HG03442 (cell line): ENCODE data around the gene WWOX.

Experiments
- ATAC-seq: cut with Tn5 transposase; IDR thresholded peaks from one replicate; pipeline ENCODE4 v1.9.1; 2021; ENCODE audit warnings: mild to moderate bottlenecking, moderate library complexity; ENCODE audit not compliant: unreplicated experiment

Gene WWOX

DNA sequence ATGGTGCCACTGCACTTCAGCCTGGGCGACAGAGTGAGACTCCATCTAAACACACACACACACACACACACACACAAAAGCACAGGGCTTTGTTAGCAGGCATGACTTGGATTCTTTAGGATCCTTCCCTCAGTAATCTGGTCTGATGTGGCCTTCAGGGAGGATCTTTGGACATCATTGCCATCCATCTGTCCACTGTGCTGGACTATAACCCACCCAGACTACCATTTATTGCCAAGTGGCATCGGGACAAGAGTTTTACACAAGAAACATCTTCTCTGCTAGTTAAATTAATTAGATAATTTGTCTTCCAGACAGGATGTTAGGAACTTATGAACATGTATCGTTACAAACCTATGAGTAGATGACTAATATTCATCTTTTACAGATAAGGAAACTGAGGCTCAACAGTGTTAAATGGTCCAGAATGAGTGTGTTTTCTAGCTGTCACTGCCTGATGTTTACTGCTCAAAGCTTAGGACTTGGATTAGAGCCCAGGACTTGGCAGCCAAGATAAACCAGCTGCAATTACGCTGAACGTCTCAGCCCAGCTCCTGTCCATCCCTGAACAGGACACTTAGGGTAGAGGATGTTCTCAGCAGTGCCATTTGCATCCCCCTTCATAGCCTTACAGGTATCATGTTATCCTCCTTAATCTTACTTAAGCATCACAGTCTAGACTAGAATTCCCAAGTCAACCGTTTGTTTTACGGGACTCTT is 285.8 kb downstream of the WWOX start:
- no peak for ATAC-seq

DNA sequence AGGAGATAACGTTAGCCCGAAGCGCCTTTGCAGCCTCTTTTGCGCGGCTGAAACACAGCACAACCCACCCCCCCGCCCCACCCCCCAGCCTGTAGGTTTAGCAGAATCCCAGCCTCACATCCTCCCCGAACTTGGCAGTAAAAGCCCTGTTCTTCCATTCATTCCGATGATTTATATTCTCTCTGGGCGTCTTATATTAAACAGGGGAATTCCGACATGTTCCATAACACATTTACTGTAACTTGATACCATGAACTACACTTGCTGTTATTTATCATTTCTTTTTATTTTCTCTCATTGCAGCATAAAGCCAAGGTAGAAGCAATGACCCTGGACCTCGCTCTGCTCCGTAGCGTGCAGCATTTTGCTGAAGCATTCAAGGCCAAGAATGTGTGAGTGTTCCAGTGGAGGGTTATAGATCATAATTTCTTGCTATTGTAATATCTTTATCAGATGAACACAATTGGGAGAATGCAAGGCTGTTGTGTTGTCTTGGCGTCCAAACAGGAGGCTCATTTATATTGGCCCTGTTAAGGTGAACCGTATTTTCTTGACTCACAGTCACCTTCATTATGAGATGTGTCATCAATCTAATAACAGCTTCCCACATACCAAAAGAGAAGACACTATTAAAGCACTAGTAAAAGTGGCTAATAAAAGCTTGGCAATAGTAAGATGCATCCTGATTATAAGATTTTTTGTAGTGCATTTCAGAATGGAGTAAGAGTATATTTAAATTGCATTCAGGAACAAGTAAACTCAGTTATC is 287.3 kb downstream of the WWOX start:
- no peak for ATAC-seq

DNA sequence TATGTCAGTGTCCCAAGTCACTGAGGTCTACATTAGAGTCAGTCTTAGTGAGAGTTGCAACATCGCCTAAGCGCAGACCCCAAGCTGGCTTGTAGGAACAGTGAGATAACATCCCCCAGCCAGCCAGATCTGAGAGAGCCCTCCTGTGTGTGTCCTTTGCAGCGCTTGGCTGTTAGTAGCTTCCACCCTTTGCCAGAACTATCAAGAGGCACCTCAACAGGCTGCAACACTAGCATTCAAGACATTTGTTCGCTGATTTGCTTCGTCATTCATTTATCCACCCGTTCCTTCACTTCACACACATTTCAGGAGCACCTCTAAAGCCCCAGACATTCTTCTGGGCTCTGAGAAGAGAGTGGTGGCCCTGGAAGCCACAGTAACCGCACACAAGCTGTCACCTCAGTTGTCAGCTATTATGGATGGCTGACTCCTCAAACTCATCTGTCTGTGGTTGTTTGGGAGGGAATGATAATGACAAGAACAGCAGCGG is 289.6 kb downstream of the WWOX start:
- no peak for ATAC-seq

DNA sequence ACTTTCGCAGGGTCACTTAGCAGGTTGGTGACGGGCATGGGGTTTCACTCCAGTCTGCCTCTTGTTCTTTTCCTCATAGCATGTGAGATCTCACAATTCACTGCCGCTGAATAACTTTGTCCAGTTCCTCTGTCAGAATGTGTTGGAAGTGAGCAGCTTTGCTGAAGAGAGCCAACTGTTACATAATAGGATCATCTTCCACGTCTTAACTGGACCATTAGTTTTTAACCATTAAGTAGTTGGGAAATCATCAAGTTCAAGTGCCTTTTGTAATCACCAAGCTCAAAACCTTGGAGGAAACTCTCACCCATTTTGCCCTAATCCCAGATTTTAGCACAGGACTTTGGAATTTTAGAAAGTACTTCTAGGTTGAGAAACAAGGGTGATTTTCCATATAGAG is 290.6 kb downstream of the WWOX start:
- no peak for ATAC-seq

DNA sequence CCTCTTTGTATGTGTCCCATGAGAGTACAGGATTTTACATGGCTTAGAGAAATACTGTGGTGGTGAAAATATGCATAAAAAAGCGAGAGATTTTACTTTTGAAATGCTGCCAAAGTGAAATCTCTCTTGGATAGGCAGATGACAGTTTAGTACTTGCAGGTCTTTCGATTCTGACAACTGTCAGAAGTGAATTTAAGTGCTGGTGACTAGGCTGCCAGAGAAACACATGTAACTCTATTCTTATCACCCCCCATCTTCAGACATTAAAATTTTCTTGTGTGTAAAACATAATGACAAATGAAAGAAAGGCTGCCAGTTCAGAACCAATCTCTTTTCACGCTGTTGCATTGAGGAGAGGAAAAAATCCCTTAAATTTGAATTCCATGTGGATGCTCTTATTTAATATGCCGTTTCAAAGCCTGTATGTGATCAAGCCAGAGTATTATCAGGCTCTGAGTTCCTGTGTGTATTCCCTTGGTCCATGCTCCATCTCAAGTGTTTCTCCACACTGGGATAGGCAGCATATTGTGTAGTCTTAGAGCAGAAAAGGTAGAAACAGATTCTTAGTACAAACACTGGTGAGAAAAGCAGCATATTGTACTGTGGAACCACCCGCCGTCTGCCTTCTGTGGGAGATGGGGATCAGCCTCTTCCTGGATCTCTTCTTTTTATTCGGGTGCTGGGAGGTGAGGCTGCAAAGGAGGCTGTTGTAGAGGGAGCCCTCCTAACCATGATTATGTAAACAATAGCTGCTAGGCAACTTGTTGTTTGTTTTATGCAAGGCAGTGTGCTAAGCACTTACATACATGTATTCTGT is 291.3 kb downstream of the WWOX start:
- ATAC-seq = no peak

DNA sequence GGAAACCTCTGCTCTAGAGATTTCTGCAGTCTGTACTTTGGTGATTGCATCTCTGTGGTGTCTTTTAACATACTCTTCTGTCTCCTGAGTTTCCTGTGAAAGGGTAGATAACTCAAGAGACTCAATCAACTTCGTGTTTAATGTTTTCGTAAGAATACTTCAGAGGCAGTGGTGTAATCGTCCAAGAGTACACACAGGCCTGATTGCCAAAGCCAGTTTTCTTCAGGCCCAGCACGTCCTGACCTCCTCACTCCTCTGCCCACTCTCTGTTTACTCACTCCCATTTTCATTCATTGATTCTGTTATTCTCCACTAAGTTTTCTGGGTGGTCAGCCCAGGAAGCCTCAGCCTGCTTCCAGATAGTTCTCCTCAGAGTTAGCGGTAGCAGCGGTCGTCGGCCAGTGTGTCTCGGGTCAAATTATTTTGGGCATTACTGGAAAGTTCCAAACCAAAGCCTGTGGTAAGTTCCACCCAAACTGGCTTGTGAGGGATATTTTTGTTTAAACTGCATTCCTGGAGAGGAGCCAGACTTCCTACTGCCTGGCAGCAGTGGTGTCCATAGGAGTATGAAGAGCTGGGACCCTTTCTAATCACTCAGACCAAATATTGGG is 293.2 kb downstream of the WWOX start:
- ATAC-seq = no peak

DNA sequence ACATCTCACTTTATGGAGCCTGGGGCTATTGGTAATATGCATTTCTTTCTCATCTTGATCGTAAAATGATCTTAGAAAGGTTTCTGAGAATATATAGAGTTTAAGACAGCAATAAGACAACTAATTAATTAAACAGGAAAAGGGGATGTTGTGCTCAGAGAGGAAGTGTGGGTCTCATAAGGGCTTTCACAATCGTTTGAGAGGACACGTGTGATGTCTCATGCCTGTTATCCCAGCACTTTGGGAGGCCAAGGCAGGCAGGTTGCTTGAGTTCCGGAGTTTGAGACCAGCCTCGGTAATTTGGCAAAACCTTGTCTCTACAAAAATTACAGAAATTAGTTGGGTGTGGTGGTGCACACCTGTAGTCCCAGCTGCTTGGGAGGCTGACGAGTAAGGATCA is 295.6 kb downstream of the WWOX start:
- no peak for ATAC-seq

GRCh38 chr16:78396046-78396445 is 296.6 kb downstream of the WWOX start:
- ATAC-seq = no peak

DNA sequence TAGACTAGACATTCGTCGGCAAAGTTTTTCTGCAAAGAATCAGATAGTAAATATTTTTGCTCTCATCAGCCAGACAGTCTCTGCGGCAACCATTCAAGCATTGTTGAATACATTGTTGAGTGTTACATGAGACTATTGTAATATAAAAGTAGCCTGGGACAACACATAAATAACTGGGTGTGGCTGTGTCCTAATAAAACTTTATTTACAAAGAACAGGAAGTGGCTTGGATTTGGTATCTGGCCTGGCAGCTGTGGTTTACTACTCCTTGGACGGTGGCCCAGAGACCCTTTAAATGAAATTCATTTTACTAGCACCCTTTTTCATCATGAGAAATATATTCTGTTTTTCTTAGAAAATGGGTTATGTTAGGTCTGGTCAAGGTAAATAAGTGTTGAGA is 297.2 kb downstream of the WWOX start:
- no peak for ATAC-seq

DNA sequence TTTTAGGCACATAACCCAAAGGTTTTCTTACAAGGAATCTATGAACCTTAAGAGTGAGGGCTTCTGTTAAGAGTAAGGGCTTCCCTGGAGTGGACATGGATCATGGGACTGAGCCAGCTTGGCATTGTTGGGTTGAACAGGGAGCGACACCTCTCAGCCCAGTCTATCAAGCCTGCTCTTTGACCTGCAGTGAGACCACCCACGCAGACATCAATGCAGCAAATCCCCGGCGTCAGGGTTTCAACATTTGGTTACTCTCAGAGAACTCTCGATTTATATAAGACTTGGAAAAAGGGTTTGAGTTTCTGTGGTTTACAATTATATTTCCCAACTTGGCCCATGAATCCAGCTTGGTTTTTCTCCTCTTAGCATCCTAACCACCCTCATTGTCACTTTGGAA is 299.9 kb downstream of the WWOX start:
- ATAC-seq = no peak

DNA sequence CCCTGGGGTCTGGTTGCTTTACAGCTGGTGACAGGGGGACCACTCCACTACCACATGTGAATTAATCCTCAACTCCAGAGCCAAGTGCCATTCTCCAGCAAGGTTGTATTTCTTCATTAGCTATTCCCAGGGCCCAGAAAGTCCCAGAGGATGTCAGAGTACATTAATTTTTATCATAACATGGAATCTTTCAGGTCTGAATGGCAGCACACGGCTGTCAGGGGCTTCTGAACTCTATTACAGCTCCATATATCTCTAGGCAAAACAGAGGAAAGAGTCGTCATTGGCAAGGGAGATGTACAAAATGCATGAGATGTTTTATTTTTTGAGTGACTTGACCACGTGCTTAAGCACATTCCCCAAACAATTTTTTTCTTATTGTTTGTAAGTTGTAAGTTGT is 303.4 kb downstream of the WWOX start:
- no peak for ATAC-seq

GRCh38 chr16:78405040-78405439 is 305.6 kb downstream of the WWOX start:
- no peak for ATAC-seq

DNA sequence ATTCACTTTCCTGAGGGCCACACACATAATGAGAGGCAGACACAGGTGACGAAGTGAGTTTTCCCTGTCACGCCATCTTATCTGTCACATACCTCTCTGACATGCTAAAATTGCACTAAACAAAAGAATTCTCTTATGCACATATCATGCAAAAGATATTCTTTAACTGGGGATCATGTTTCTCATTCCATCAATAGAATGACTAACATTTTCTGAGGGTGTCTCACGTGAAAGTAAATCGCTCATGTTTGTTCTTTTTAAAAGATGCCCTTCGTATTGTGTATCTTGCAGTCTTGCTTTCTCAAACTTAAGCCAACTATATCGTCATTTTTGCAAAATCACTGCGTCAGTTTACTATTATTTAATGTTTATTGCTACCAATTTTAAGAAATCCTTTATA is 306.4 kb downstream of the WWOX start:
- ATAC-seq = no peak

GRCh38 chr16:78407191-78407590 is 307.7 kb downstream of the WWOX start:
- ATAC-seq = no peak

DNA sequence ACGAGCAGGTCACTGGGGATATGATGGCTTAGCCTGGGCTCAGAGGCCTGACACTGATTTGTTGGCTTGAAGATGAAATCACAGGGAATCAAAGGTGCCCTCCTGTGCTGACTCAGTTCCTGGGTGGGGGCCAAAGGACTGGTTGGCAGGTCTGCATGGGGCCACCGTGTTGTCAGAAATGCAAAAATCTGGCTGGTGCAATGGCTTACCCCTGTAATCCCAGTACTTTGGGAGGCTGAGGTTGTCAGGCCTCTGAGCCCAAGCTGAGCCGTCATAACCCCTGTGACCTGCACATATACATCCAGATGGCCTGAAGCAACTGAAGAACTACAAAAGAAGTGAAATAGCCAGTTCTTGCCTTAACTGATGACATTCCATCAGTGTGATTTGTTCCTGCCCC is 314.2 kb downstream of the WWOX start:
- ATAC-seq = no peak

GRCh38 chr16:78415013-78415412 is 315.6 kb downstream of the WWOX start:
- no peak for ATAC-seq

DNA sequence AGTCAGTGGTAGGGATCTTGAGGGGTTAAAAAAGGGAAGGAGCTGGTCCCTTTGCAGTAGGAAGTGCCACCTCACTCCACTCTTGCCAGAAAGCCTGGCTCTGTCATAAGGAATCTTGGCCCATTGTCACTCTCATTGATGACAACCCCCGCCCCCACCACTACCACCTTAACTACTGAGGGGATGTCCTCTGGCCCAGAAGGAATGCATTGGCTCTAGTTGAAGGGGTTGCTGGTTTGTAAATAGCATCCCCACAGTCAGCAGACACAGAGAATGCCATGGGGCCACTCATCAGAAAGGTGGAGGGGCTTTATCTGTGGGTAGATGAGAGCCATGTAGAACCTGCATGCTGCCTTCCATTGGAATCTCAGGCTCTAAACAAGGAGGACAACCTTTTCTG is 316.2 kb downstream of the WWOX start:
- no peak for ATAC-seq

DNA sequence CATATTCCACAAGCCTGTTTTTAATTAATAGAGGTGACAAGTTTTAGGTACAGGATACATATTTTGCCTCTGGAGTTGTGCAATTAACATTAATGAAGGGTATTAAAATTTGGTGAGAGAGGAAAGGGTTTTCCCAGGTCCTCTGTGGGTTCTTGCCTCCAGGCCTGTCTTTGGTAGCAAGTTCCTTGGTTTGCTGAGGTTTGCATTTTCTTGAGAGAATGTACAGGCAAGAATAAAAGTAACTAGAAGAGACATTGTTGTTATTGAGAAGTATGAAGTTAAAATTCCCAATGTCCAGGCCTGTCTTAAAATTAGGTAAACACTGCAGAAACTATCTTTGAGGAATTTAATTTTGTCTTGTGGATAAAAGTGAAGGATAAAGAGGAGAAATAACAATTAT is 316.9 kb downstream of the WWOX start:
- no peak for ATAC-seq

GRCh38 chr16:78421181-78421708 is 321.8 kb downstream of the WWOX start:
- ATAC-seq = no peak

DNA sequence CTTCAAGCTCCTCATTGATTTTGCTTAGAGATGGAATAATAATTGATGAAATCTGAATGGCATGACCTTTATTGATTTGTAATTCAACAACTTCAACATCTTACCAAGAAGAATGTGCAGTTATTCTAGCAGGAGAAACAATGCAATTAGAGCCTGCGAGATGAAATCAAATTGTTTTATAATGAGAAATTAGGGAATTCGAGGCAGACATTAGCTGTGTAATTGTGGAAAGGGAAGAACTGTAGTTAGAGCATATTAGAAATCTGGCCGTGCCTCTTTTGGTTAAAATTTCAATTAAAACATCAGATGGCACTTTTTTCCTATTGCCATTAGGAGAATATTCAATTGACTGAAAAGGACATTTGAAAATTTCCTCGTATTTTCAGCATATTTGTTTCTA is 325.8 kb downstream of the WWOX start:
- ATAC-seq = no peak
